D721Med (cell line): ENCODE data around the gene GABRB3.
A peak's percentile ranks its signal among the peaks of the same experiment; 100 is the strongest.

Experiments
- DNase-seq: peaks from one replicate; pipeline ENCODE4 v3.0.0; 2011; ENCODE audit warnings: low spot score; ENCODE audit not compliant: insufficient read length
- FAIRE-seq: peaks from 2 replicates; lab custom pipeline; 2011; peaks lifted over from hg19 to GRCh38; lab: Jason Lieb, UNC
- TF ChIP-seq, protein P1 (sequence below): IDR thresholded peaks from 2 replicates; pipeline ENCODE4 v1.5.1; 2012; ENCODE audit warnings: mild to moderate bottlenecking, control low read depth; ENCODE audit not compliant: insufficient read depth; ENCODE audit errors: missing control alignments

Gene GABRB3

DNA sequence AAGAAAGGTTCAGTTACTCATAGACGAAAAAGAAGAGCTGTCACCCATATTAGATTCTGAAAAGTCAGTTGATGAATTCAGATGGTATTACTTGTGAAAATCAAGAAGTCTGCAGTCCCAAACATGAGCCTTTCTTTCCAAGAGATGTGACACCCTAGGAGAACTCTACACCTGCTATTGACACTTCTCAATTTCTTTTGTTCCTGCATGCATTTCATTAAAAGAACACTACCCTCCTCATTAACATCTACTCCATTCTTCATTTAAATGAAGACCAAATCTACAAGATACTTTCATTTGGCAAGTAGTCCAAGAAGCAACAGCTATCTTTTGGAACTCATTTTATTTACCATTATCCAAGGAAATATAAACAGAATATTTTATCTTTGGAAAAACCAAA lies 6.6 kb downstream of the GABRB3 start:
- TF ChIP-seq, protein P1, sequence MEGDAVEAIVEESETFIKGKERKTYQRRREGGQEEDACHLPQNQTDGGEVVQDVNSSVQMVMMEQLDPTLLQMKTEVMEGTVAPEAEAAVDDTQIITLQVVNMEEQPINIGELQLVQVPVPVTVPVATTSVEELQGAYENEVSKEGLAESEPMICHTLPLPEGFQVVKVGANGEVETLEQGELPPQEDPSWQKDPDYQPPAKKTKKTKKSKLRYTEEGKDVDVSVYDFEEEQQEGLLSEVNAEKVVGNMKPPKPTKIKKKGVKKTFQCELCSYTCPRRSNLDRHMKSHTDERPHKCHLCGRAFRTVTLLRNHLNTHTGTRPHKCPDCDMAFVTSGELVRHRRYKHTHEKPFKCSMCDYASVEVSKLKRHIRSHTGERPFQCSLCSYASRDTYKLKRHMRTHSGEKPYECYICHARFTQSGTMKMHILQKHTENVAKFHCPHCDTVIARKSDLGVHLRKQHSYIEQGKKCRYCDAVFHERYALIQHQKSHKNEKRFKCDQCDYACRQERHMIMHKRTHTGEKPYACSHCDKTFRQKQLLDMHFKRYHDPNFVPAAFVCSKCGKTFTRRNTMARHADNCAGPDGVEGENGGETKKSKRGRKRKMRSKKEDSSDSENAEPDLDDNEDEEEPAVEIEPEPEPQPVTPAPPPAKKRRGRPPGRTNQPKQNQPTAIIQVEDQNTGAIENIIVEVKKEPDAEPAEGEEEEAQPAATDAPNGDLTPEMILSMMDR: no peak
- FAIRE-seq: peak; percentile 16
- no peak for DNase-seq

DNA sequence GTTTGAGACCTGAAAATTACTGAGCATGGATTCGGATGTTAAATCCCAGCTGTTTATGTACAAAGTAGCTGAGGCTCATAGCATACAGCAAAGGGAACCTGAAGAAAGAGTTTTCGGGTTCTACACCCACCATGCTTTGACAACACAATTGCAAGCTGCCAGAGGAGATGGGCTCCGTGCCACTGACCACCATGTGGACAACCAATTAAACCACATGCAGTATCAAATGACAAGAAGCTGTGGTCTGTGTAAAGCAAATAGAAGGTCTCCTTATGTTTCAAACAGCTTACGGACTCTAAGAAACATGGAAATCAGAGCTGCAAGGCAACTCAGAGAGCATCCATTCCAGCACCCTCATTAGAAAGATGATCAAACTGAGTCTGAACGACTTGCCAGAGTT lies 12.9 kb downstream of the GABRB3 start:
- DNase-seq: no peak
- no peak for FAIRE-seq
- TF ChIP-seq, protein P1: no peak

DNA sequence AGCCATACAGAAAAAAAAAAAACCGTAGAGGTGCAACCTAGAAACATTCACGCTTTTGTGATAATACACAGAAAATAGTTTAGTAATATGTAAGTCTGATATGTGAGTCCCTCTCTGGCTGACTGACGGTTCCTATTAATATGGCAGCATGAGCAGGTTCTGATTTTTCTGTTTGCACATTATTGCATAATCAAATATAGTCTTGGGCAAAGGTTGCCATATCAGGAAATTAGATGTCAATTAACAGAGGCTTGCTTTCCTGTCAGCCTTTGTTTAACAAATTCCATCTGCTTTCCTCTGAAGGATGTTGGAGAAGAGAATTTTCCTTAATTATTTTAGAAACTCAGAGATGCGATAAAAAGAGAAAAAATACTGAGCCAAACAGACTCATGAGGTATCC lies 14.8 kb downstream of the GABRB3 start:
- FAIRE-seq: no peak

DNA sequence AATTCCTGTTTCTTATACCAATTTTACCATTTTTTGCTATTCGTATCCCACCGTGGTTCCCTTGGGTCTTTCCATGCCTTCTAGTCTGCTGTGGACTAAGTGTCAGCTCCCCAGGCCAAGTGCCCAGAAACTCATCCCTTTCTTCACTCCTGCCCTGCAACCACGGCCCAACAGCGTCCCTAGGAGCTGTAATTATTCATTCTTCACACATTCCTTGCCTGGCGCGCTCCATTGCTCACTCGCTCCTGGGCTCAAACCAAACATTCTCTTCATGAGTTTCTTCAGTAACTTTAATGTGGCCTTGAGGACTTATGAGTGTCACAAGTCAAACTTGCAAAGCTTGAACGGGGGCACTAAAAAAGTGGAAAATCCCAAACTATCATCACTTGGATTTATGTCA lies 15.7 kb downstream of the GABRB3 start:
- no peak for DNase-seq
- TF ChIP-seq, protein P1: no peak
- FAIRE-seq: no peak

More for the DNA sequence above, 14.8 kb downstream of the GABRB3 start:
- TF ChIP-seq, protein P1: no peak
- no peak for DNase-seq

DNA sequence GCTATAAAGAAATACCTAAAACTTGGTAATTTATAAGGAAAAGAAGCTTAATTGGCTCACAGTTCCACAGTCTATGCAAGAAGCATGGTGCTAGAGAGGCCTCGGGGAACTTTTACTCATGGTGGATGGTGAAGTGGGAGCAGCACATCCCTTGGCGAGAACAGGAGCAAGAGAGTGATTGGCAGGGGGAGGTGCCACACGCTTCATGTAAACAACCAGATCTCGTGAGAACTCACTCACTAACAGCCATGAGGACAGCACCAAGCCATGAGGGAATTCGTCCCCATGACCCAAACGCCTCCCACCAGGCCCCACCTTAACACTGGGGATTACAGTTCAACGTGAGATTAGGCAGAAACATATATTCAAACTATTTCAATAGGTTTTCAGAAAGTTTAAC lies 28.0 kb downstream of the GABRB3 start:
- TF ChIP-seq, protein P1: no peak
- DNase-seq (no peak), FAIRE-seq (no peak)

DNA sequence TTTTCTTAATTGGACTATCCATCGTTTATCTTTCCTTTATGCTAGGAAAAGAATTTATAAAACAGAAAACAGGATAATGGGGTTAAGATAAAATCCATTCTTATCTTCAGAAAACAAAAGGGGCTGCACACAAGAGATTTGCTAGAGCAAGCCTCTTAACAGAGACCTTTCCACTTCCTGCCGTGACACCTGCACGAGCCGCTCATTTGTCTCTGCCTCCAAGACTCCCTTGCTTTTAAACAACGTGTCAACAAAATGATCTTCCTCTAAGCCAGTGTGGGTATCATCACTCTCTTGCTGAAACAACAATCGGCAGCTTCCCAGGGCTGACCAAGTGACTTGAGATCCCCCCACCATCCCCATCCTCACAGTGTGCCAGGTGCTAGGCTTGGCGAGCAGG lies 33.1 kb downstream of the GABRB3 start:
- DNase-seq (no peak), FAIRE-seq (no peak)
- TF ChIP-seq, protein P1: no peak

DNA sequence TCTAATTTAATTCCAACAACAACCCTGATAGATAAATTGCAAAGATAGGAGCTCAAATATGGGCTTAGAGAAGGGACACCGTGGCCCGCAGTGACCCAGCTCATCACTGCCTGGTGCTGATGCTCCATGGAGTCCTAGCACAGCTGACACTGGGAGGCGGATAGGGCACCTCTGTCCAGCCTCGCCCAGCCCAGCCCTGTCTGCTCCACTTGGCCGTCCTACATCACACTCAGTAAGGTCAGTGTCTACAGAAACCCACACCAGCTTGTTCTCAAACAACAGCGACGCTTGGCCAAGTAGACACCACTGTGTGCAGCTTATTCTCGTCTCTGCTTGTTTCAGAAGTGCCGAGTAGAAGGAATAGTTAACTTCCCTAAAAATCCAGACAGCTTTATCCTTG lies 33.9 kb downstream of the GABRB3 start:
- no peak for FAIRE-seq
- DNase-seq: no peak
- TF ChIP-seq, protein P1: no peak
